Stimulated activated CD8-positive, alpha-beta memory T cell treated with anti-CD3 and anti-CD28 coated beads, Interleukin-4, amount 100 ng/mL, for 4 hours (primary cell): ENCODE measurements around the gene EIF3L.

Experiments
- DNase-seq, 2 donors: peaks; one replicate each; pipeline ENCODE4 v3.0.0-alpha.2; 2020; ENCODE audit warnings: low read depth in 2 of 2, low spot score in 1 of 2

EIF3L gene

GRCh38 chr22:37926358-37926757, 77.1 kb downstream of the EIF3L start:
- no peak for DNase-seq

DNA sequence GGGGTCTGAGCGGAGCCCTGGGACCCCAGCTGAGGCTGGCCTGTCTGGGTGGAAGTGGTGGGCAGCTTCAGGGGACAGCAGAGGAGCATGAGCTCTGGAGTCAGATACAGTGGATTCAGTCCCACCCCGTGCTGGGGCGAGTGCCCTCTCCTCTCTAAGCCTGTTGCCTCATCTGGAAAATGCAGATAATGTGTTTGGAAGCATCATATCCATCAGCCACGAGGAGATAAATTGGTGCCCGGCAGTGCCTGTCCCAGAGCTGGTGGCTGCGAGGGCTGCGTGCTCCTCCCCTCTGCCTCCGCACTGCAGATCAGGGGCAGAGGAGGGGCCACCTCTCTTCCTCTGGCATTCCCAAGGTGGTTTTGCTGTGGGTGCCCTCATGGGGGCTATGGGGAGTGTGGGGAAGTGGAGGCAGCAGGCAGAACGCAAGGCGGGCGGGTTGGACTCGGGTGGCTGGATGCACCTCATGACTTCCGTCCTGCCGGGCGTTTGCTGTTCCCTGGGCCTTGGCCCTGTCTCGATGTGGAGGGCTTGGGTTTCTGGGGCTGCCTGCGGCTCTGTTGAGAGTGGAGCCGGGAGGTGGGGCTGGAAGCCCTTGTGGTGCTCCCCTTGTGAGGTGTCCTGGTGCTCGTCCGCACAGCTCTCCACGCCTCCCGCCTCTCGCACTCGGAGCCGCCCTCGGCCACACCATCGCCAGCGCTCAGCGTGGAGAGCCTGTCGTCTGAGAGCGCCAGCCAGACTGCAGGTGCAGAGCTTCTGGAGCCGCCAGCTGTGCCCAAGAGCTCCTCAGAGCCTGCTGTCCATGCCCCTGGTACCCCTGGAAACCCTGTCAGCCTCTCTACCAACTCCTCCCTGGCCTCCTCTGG, 77.8 kb downstream of the EIF3L start:
- DNase-seq, result no peak

DNA sequence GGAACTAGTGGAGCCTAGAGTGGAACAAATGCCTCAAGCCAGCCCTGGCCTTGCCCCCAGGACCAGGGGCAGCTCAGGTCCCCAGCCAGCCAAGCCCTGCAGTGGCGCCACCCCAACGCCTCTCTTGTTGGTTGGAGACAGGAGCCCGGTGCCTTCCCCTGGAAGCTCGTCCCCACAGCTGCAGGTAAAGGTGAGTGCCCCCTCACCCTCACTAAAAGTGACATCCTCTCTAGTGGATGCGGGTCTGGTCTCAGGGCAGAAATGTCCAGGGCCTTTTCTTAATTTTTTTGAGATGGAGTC, 78.4 kb downstream of the EIF3L start:
- DNase-seq, result no peak

DNA sequence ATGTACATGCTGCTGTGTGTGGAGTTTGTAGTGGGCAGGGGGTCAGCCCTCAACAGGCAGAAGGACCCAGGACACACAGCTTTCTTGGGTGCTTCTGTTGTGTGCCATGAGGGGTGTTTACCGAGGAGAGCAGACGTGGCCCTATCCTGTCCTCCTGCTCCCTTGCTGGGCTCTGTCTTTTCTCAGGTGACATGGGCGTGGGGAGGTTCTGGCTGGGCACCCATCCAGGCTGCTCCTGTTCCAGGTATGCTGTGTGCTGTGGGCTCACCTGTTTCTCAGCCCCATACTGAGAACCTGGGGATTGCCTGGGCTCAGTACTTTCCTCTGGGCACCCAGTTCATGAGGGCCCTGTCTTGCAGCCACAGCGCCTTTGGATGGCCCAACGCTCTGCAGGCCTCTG, 80.2 kb downstream of the EIF3L start:
- DNase-seq, result no peak

DNA sequence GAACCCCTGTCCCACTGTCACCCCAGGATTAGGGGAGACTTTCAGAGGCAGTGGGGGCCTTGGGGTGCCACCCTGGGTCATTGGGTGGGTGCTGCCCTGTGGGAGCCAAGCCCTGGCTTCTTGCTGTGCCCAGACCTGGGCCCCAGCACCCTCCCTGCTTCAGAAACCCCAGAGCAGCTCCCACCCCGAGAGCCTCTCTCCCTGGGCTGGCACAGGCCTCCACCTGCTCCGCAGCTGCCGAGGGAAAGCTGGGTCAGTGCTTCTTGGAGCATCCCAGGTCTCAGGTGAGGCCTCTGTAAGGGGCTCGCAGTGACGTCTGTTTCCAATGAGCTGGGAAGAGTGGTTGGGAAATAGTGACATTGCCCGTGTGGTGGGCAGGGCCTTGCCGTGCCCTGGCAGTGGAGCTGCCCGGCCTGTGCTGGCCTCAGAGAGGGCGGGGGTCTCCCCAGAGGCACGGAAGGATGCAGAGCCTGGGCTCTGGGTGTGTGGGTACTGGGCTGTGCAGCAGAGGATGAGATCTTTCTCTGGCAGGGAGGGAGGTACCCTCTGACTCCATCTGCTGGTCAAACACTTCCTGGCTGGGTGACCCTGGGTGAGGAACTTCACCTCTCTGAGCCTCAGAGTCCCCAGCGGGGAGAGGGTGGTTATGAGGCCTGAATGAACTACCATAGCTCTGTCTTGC, 81.2 kb downstream of the EIF3L start:
- DNase-seq, result no peak

DNA sequence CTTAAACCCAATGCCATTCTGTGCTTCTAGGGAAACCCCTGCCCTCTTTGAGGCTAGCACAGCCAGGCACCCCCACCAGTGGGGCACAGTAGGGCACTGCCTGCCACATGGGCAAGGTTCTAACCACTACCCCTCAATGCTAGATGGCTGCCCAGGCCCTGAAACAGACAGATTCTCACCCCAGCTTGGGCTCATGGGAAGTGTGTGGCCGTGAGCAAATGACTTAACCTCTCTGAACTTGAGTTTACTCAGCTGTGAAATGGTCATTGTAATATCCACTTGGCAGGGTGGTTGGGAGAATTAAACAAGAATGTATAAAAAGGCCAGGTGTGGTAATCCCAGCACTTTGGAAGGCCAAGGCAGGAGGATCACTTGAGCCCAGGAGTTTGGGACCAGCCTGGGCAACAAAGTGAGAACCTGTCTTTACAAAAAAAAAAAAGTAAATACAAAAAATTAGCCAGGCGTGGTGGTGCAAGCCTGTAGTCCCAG, 81.8 kb downstream of the EIF3L start:
- DNase-seq, result no peak

- DNase-seq, result no peak
Observed at GRCh38 chr22:37931893-37932389, 82.7 kb downstream of the EIF3L start.

DNA sequence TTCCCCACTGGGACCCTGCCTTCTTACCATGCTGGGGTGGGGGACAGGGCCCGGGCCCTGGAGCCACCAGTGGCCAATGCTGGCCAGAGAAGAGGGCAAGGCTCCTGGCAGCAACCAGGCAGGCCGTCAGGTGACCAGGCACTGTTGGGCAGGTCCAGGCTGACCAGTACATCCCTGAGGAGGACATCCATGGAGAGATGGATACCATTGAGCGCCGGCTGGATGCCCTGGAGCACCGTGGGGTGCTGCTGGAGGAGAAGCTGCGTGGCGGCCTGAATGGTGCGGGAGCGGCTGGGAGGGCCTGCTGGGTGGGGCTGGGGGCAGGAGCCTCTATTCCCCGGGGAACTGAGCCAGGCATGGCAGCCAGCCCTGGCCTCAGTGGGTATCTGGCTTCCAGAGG, 83.2 kb downstream of the EIF3L start:
- no peak for DNase-seq

DNA sequence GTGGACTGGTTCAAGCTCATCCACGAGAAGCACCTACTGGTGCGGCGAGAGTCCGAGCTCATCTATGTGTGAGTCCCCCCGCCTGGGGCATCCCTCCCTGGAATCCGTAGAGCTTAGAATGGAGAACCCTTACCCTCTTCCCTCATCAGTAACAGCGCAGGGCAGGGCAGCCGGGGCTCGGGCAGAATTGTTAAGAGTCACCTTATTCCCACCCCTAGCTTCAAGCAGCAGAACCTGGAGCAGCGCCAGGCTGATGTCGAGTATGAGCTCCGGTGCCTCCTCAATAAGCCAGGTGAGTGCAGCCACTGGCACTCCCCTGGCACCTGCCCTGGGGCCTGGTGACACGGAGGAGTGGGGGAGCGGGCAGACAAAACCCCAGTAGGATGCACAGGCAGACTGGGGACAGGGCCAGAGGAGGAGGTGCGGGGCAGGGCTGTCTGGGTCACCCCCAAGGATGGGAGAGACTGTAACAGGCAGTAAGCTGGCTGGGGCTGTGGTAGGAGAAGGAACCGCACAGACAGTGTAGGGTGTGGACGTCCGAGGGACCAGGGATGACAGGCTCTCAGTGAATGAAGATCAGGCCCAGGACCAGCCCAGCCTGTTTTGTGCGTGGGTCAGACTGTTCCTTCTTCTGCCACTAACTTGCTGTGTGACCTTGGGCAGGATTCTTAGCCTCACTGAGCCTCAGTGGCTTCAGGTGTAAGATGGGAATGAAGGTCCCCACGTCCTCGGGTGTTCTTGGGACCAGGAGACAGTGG, 83.8 kb downstream of the EIF3L start:
- no peak for DNase-seq

DNA sequence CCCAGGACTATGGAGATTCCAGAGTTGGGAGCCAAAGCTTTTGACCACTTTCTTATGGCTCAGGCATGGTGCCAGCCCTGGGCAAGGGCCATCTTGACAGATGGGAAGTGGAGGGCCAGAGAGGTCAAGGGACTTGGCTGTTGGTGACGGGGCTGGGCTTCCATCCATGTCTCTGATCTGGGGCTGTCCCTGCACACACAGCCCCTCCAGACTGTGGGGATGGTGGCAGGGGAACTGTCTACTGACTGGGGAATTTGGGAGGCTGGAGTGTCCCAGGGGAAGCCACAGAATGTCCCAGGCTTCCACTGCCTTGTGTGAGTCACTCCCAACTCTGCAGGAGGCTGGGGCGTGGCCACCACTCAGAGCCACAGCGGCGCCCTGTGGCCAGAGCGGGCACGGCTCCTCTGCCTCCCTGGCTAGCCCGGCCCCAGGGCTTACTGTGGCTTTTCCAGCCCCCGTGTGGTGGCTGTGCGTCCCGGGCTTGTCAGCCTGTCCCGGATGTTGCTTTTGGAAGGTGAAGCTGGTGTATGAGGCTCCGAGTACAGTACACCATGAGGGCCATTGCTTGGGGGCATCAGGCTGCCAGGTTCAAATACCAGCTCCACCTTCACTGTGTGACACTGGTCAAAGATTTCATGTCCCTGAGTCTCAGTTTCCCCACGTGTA, 84.6 kb downstream of the EIF3L start:
- peak; percentile 51 to 60 for DNase-seq
